ENCODE measurements around the gene COBL. TPM values are rescaled to one million over a fixed set of nuclear protein-coding genes. Genes with fewer than 3 reads are reported as not detected.

COBL gene
- total and polyA plus RNA-seq, 12 donors = 0.09 to 1.4 (median 0.53) TPM

DNA sequence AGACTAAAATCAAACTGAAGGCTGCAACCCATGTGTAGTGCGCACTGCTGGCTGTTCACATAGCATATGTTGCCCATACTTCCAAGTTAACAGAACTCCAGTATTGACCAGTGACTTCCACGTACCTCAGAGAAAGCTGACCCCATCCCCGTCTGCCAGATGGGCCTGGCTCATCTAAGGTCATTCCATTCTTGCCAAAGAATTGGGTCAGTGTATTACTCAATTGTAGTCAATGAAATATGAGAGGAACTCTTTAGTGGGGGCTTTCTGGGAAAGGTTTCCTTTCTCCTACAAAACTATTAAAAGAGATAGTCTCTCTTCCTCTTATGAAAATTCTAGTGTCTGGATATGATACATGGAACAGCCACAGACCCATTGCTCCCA, 238.6 kb downstream of the COBL start:
- WGBS, 4 donors = 63 to 83% (median 69%) methylated on average over 3 of the region's 3 CpGs
- no peak overlapping the region for H3K27ac ChIP-seq
- no peaks in the 10 kb centered on the region for H3K27me3 ChIP-seq
- no peaks in the 10 kb centered on the region for H3K9me3 ChIP-seq (replicated peaks in 1 of 3)
- H3K4me3 ChIP-seq = no peak overlapping the region
- no peaks in the 10 kb centered on the region for H3K36me3 ChIP-seq (replicated peaks in 1 of 2)
- DNase-seq = no peak
- no peaks in the 10 kb centered on the region for H3K4me1 ChIP-seq (replicated peaks in 1 of 2)
- intact Hi-C loops (cut with DNase I) = loop anchor here (10.0 kb wide), 2 partner anchors 453 to 613 kb away; no protein-coding TSS in a partner anchor
- no peak for TF ChIP-seq CTCF (IDR thresholded peaks at IDR 0.05)
- TF ChIP-seq POLR2A (IDR thresholded peaks at IDR 0.05) = no peak

DNA sequence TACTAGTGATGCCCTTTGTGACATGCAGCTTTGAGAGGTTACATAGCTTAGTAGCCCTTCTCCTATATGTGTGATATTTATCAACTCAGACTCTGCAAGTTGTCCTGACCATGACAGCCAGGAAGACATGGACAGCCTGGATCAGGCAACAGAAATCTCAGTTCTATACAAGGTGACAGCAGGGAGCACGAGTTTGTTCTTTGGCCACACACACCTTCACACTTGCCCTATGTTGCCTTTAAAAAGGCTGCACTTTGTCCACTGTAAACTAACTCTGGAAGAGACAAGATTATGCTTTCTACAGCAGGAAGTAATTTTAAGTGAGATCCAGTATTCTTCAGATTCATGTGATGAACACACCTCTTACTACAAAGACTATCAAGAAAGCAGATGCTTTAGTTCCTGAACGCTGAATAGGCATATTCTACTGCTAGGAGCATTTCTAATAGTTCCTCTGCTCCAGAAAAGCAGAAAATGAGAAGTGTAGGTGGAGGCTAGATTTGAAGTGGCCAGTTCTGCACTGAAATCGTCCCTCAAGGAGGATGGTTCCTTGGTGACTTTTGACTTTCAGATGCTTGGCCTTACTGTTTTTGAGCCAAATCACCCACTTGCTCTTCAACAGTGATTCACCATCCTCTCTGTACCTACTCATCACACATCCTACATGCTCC, 239.2 kb downstream of the COBL start:
- no peaks in the 10 kb centered on the region for H3K4me1 ChIP-seq (replicated peaks in 1 of 2)
- no peak for DNase-seq
- intact Hi-C loops (cut with DNase I) = loop anchor here (10.0 kb wide), 2 partner anchors 453 to 613 kb away; no protein-coding TSS in a partner anchor
- no peaks in the 10 kb centered on the region for H3K27me3 ChIP-seq
- H3K9me3 ChIP-seq (replicated peaks in 1 of 3) = no peaks in the 10 kb centered on the region
- no peak for TF ChIP-seq POLR2A (IDR thresholded peaks at IDR 0.05)
- no peak for TF ChIP-seq CTCF (IDR thresholded peaks at IDR 0.05)
- no peak overlapping the region for H3K27ac ChIP-seq
- no peak overlapping the region for H3K4me3 ChIP-seq
- WGBS, 4 donors = 66 to 84% (median 73%) methylated on average over 3 of the region's 3 CpGs
- H3K36me3 ChIP-seq (replicated peaks in 1 of 2) = no peaks in the 10 kb centered on the region

GRCh38 chr7:51075681-51076580, 240.7 kb downstream of the COBL start:
- Histone ChIP-seq H3K9me3 (replicated peaks in 1 of 3) (no peaks in the 10 kb centered on the region), H3K36me3 (replicated peaks in 1 of 2) (no peaks in the 10 kb centered on the region), H3K27ac (no peak overlapping the region), H3K27me3 (no peaks in the 10 kb centered on the region), H3K4me1 (replicated peaks in 1 of 2) (no peaks in the 10 kb centered on the region), H3K4me3 (no peak overlapping the region)
- TF ChIP-seq POLR2A (IDR thresholded peaks at IDR 0.05) (no peak), CTCF (IDR thresholded peaks at IDR 0.05) (no peak)
- no peak for DNase-seq
- WGBS, 4 donors = 77 to 88% (median 79%) methylated on average over 11 of the region's 11 CpGs
- intact Hi-C loops (cut with DNase I) = loop anchor here (10.0 kb wide), 2 partner anchors 451 to 611 kb away; no protein-coding TSS in a partner anchor

- intact Hi-C loops (cut with DNase I) = loop anchor here (10.0 kb wide), 2 partner anchors 448 to 608 kb away; no protein-coding TSS in a partner anchor
- H3K4me3 ChIP-seq = no peak overlapping the region
Measured at GRCh38 chr7:51073171-51073570, 243.4 kb downstream of the COBL start.

More at GRCh38 chr7:51073171-51073570, 243.4 kb downstream of the COBL start:
- no peaks in the 10 kb centered on the region for H3K4me1 ChIP-seq (replicated peaks in 1 of 2)
- 68 to 76% (median 75%) methylated on average over 8 of the region's 8 CpGs for WGBS, 4 donors
- DNase-seq = no peak
- H3K9me3 ChIP-seq (replicated peaks in 1 of 3) = no peaks in the 10 kb centered on the region
- no peaks in the 10 kb centered on the region for H3K36me3 ChIP-seq (replicated peaks in 1 of 2)
- no peak for TF ChIP-seq CTCF (IDR thresholded peaks at IDR 0.05)
- TF ChIP-seq POLR2A (IDR thresholded peaks at IDR 0.05) = no peak
- H3K27ac ChIP-seq = no peak overlapping the region
- no peaks in the 10 kb centered on the region for H3K27me3 ChIP-seq

Data from adrenal gland (tissue), 12 donors.